Glutamatergic neuron (in vitro differentiated cells): ENCODE measurements around the gene UQCR11. TPM values are rescaled to one million over a fixed set of nuclear protein-coding genes. Genes with fewer than 3 reads are reported as not detected.

ENCODE experiments used
- DNase-seq: peaks from one replicate; pipeline ENCODE4 v3.0.0; 2022
- H3K27ac Mint-ChIP-seq: one replicate; pipeline ENCODE4 v1.8.0; 2020; ENCODE audit warnings: mild to moderate bottlenecking, mixed read lengths, inconsistent platforms; ENCODE audit not compliant: unreplicated experiment
- H3K27me3 Mint-ChIP-seq: one replicate; pipeline ENCODE4 v1.8.0; 2020; ENCODE audit warnings: mild to moderate bottlenecking, moderate library complexity, mixed read lengths, inconsistent platforms; ENCODE audit not compliant: unreplicated experiment
- H3K36me3 Mint-ChIP-seq: one replicate; pipeline ENCODE4 v1.8.0; 2020; ENCODE audit warnings: mild to moderate bottlenecking, mixed read lengths, inconsistent platforms; ENCODE audit not compliant: unreplicated experiment
- H3K4me1 Mint-ChIP-seq: one replicate; pipeline ENCODE4 v1.8.0; 2020; ENCODE audit warnings: mild to moderate bottlenecking, low read depth, mixed read lengths, inconsistent platforms; ENCODE audit not compliant: unreplicated experiment
- H3K4me3 Mint-ChIP-seq: one replicate; pipeline ENCODE4 v1.8.0; 2020; ENCODE audit warnings: mild to moderate bottlenecking, mixed read lengths, inconsistent platforms; ENCODE audit not compliant: unreplicated experiment
- H3K9me3 Mint-ChIP-seq: one replicate; pipeline ENCODE4 v1.8.0; 2020; ENCODE audit warnings: mild to moderate bottlenecking, moderate library complexity, mixed read lengths, inconsistent platforms; ENCODE audit not compliant: unreplicated experiment
- total RNA-seq: library from RNA; stranded (reverse); fragmentation: NEBNext Ultra II Directional; extraction: Animal tissue kit (Norgen Biotek cat#: 25700); gene quantifications from one replicate; pipeline ENCODE4 v1.2.1, GENCODE V29; 2021; ENCODE audit not compliant: unreplicated experiment
- TF ChIP-seq, protein P1 (sequence below): fragments of 200-600 bp; sonication (generic); IDR thresholded peaks from one replicate; pipeline ENCODE4 v1.5.0; 2021; ENCODE audit not compliant: partially characterized antibody, unreplicated experiment

Gene UQCR11
- total RNA-seq, 1 donor from 2014 or later = 204 TPM

DNA sequence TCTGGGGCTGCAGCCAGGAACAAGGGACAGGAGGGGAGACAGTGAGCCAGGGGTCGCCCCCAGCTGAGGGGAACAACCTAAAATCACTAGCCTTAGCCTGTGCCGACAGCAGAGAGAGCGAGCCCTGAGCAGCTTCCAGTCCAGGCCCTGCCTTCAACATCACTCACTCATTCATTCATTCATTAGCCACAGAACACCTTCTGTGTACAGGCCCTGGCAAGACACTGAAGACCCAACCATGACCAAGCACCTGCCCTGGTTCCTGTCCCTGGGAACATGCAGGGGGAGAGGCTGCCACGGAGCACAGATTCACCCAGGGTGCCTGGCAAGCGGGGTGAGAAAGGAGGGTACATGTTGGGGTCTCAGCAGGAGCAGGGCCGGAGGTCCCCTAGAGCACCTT is 42.0 kb downstream of the UQCR11 start:
- no peak for DNase-seq
- H3K27ac Mint-ChIP-seq = peak overlapping the region; percentile 48
- TF ChIP-seq, protein P1, sequence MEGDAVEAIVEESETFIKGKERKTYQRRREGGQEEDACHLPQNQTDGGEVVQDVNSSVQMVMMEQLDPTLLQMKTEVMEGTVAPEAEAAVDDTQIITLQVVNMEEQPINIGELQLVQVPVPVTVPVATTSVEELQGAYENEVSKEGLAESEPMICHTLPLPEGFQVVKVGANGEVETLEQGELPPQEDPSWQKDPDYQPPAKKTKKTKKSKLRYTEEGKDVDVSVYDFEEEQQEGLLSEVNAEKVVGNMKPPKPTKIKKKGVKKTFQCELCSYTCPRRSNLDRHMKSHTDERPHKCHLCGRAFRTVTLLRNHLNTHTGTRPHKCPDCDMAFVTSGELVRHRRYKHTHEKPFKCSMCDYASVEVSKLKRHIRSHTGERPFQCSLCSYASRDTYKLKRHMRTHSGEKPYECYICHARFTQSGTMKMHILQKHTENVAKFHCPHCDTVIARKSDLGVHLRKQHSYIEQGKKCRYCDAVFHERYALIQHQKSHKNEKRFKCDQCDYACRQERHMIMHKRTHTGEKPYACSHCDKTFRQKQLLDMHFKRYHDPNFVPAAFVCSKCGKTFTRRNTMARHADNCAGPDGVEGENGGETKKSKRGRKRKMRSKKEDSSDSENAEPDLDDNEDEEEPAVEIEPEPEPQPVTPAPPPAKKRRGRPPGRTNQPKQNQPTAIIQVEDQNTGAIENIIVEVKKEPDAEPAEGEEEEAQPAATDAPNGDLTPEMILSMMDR = no peak
- H3K4me1 Mint-ChIP-seq = peaks cover 12% of the 10 kb centered on the region
- no peaks in the 10 kb centered on the region for H3K36me3 Mint-ChIP-seq
- no peaks in the 10 kb centered on the region for H3K27me3 Mint-ChIP-seq
- H3K4me3 Mint-ChIP-seq = peak overlapping the region; percentile 60
- peaks cover 8% of the 10 kb centered on the region for H3K9me3 Mint-ChIP-seq

DNA sequence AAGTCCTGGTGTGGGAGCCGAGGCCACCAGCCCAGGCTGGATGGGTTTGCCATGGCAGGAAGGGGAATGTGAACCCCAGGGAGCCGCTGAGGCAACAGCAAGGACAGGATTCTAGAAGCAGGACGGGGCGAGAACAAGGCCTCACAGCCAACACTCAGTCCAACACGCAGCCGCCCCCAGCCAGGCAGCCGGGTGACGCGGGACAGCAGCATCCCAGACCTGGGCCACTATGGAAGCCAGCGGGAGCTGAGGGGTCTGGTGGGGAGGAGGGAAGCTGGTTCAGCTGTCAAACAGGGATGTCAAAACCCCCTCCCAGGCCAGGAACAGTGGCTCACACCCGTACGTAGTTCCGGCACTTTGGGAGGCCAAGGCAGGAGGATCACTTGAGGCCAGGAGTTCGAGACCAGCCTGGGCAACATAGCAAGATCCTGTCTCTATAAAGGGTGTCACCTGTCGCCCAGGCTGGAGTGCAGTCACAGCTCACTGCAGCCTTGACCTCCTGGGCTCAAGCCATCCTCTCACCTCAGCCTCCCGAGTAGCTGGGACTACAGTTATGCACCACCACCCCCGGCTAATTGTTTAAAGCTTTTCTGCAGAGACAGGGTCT is 43.9 kb downstream of the UQCR11 start:
- peaks cover 12% of the 10 kb centered on the region for H3K4me1 Mint-ChIP-seq
- peaks cover 4% of the 10 kb centered on the region for H3K27me3 Mint-ChIP-seq
- TF ChIP-seq, protein P1 = no peak
- no peak overlapping the region for H3K27ac Mint-ChIP-seq
- no peak overlapping the region for H3K4me3 Mint-ChIP-seq
- no peaks in the 10 kb centered on the region for H3K36me3 Mint-ChIP-seq
- DNase-seq = no peak
- H3K9me3 Mint-ChIP-seq = peaks cover 12% of the 10 kb centered on the region

GRCh38 chr19:1560286-1560882 is 44.9 kb downstream of the UQCR11 start:
- H3K36me3 Mint-ChIP-seq = no peaks in the 10 kb centered on the region
- TF ChIP-seq, protein P1 = no peak
- no peak overlapping the region for H3K27ac Mint-ChIP-seq
- peaks cover 12% of the 10 kb centered on the region for H3K4me1 Mint-ChIP-seq
- peaks cover 11% of the 10 kb centered on the region for H3K9me3 Mint-ChIP-seq
- peaks cover 4% of the 10 kb centered on the region for H3K27me3 Mint-ChIP-seq
- no peak overlapping the region for H3K4me3 Mint-ChIP-seq
- no peak for DNase-seq

DNA sequence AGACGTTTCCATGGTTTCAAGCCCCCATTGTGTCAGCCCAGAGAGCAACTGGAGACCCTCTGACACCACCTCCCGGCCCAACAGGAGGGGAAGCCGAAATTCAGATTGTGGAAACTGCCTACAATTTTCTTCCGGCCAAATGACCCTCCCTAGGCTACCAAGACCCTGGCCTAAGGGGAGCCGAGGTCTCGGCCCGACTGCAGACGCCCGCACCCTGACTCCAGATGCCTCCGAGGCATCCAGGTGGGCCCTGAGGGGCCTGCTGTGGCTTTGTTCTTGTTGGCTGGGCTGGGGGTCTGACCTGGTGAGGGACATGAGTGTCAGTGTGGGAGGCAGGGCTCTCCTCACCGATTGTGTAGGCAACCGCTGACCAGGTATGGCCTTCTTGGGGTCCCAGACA is 46.7 kb downstream of the UQCR11 start:
- TF ChIP-seq, protein P1 = no peak
- H3K9me3 Mint-ChIP-seq = peaks cover 10% of the 10 kb centered on the region
- H3K4me1 Mint-ChIP-seq = peaks cover 8% of the 10 kb centered on the region
- no peak for DNase-seq
- no peak overlapping the region for H3K4me3 Mint-ChIP-seq
- peaks cover 4% of the 10 kb centered on the region for H3K27me3 Mint-ChIP-seq
- peak overlapping the region; percentile 52 for H3K27ac Mint-ChIP-seq
- no peaks in the 10 kb centered on the region for H3K36me3 Mint-ChIP-seq

DNA sequence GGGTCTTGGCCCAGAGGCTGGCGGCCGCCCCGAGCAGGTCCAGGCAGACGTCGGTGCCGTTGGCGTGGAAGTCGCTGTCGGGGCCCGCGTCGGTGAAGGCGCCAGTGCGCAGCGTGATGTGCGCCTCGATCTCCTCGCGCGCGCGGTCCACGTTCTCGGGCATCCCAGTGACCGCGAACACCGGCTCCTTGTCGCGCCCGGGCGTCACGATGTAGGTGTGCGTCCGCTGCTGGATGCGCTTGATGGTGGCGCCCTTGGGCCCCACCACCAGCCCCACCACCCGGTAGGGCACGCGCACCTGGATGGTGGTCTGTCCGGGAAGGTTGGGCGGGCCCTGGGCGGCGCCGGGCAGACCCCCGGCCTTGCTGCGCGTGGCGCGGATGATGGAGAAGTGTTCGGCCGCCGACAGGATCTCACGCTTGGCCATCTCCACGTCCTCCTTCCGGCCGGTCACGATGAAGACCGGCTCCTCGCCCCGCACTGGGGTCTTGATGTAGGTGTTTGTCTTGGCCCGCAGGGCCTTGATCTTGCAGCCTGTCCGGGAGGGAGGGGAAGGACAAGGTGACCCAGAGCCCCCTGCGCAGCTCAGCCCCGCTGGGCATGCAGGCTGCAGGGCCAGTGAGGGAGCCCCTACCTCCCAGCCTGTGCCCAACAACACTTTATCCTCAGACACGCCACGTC is 48.7 kb downstream of the UQCR11 start:
- Mint-ChIP-seq H3K36me3 (no peaks in the 10 kb centered on the region), H3K27ac (no peak overlapping the region), H3K27me3 (peaks cover 4% of the 10 kb centered on the region), H3K4me1 (peaks cover 5% of the 10 kb centered on the region), H3K4me3 (no peak overlapping the region), H3K9me3 (peaks cover 13% of the 10 kb centered on the region)
- DNase-seq = no peak
- TF ChIP-seq, protein P1 = no peak
